Lower leg skin (tissue), 4 donors: Measurements from ENCODE around the gene CRKL. TPM values are rescaled to one million over a fixed set of nuclear protein-coding genes. Genes with fewer than 3 reads are reported as not detected.

Experiments used
- DNase-seq, 2 donors: peaks; one replicate each; pipeline ENCODE4 v3.0.0-alpha.2; 2019; ENCODE audit warnings: low spot score in 2 of 2
- H3K4me3 ChIP-seq: fragments of 200-600 bp; sonication (generic); 2 replicates; pipeline ENCODE4 v1.5.1; 2017; ENCODE audit warnings: mild to moderate bottlenecking, low read depth; ENCODE audit not compliant: poor library complexity, severe bottlenecking
- CTCF ChIP-seq, 3 donors: fragments of 450-650 bp; IDR thresholded peaks; one replicate each; pipeline ENCODE4 v1.5.1; 2016; ENCODE audit warnings: antibody characterized with exemption in 3 of 3, mild to moderate bottlenecking in 3 of 3, moderate library complexity in 2 of 3
- POLR2A ChIP-seq, 2 donors: fragments of 450-650 bp; IDR thresholded peaks; one replicate each; pipeline ENCODE4 v1.6.1; 2016 to 2017; ENCODE audit warnings: antibody characterized with exemption in 2 of 2, mild to moderate bottlenecking in 1 of 2, moderate library complexity in 1 of 2
- WGBS, 2 donors: methylation state at CpG; one replicate each; pipeline ENCODE4 v1.1.5; 2018; 5-methylcytosine and 5-hydroxymethylcytosine counted together
- intact Hi-C: fragments of 100-400 bp; cut with DNase I; formaldehyde crosslinking; loops from one replicate; pipeline ENCODE4 v1.15.0; 2023; ENCODE audit warnings: low total_unique reads
- total RNA-seq, 4 donors: library from RNA; depleted of rRNA; stranded (reverse); fragments of >200 nt; gene quantifications; one replicate each; pipeline ENCODE4 v1.1.0, GENCODE V29; 2016

CRKL gene
- total RNA-seq, 4 donors from 2014 or later, result 54.3 to 94.1 (median 64.9) TPM

GRCh38 chr22:20948989-20949388 is 31.8 kb downstream of the CRKL start:
- no peak overlapping the region for H3K4me3 ChIP-seq
- intact Hi-C loops, result no loop called here
- no peak for TF ChIP-seq POLR2A (IDR thresholded peaks at IDR 0.05)
- no peak for TF ChIP-seq CTCF (IDR thresholded peaks at IDR 0.05)
- WGBS, 2 donors, result 78 to 90% methylated on average over 5 of the region's 5 CpGs
- DNase-seq, result no peak

DNA sequence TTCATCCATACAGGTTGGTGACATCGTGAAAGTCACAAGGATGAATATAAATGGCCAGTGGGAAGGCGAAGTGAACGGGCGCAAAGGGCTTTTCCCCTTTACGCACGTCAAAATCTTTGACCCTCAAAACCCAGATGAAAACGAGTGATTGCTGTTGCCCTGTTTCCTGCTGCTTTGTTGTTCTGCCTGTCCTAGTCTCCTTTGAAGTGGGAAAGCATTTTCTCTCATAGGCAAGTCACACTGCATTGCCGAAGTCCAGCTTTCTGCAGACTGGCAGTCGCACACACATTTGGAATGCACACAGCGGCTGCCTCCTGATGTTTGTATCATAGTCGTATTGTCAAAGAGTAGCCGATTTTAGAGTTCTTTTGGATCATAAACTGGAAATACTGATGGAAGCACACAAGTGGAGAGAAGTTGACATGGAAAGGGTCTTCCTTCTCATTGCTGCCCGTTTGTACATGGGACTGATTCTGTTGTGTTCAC is 32.5 kb downstream of the CRKL start:
- no peak for TF ChIP-seq POLR2A (IDR thresholded peaks at IDR 0.05)
- no peak for TF ChIP-seq CTCF (IDR thresholded peaks at IDR 0.05)
- 83 to 84% methylated on average over 13 of the region's 13 CpGs for WGBS, 2 donors
- intact Hi-C loops, result no loop called here
- H3K4me3 ChIP-seq, result no peak overlapping the region
- no peak for DNase-seq

DNA sequence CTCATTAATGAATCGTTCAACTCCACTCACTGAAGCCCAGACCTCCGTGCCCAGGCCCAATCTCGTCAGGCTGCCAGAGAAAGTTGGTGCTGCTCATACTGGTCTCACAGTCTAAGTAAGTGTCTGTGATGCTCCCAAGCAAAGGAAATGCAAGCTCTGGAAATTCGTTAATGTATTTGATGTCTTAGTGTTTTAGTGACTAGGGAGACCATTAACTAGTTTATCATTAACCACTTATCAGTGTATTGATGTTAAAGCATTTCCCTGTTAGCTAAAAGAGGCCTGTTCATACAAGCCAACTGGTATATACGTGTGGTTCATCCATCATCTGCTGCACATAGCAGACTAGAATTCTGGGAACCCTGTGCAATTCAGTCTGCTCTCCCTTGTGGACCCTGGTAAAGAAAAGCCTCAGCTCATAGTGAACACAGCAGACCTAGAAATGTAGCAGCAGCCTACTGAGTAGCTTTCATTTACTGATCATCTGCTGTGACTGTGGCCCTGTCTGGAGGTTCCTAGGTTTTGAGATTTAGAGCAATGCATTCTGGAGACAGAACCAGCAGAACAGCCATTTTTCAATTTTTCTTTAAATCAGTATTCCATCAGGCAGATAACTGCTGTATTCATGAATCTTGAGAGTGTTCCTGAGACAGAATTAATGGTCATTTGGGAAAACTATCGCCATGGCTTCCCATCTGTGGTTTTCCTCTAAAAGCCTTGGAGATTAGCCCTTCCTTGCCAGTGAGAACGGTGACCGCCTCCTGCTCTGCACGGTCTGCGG is 34.1 kb downstream of the CRKL start:
- H3K4me3 ChIP-seq, result no peak overlapping the region
- TF ChIP-seq CTCF (IDR thresholded peaks at IDR 0.05) (no peak), POLR2A (IDR thresholded peaks at IDR 0.05) (no peak)
- DNase-seq, result no peak
- intact Hi-C loops, result no loop called here
- WGBS, 2 donors, result 73 to 76% methylated on average over 10 of the region's 10 CpGs

DNA sequence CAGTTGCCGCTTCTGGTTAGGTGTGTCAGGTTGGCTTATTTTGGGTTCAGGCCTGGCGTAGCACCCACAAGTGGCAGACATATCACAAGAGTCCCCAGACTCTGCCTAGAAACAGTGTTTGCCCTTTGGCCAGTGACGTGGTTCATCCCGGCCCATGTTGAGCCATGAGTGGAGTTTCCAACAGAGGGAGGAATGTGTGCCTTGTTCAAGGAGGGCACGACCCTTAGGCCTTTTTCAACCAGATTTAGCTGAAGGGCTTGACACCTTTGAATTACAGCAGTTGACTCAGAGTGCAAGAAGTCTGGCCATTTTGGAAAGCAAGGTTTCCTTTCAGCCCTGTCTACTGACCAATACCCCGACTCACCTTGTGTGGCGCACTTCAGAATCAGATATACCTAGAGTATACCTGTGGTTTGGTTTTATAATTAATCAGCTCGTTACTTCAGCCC is 34.7 kb downstream of the CRKL start:
- H3K4me3 ChIP-seq, result no peak overlapping the region
- no peak for DNase-seq
- WGBS, 2 donors, result 81 to 84% methylated on average over 8 of the region's 8 CpGs
- TF ChIP-seq POLR2A (IDR thresholded peaks at IDR 0.05) (no peak), CTCF (IDR thresholded peaks at IDR 0.05) (no peak)
- intact Hi-C loops, result no loop called here

- 84 to 89% methylated on average over 13 of the region's 13 CpGs for WGBS, 2 donors
- H3K4me3 ChIP-seq, result no peak overlapping the region
- TF ChIP-seq POLR2A (IDR thresholded peaks at IDR 0.05) (no peak), CTCF (IDR thresholded peaks at IDR 0.05) (no peak)
- intact Hi-C loops, result no loop called here
- DNase-seq, result no peak
Observed at GRCh38 chr22:20952544-20953341, 35.5 kb downstream of the CRKL start.
